Prostate gland (tissue), 2 donors: ENCODE results near the gene PPARA. TPM values are rescaled to one million over a fixed set of nuclear protein-coding genes. Genes with fewer than 3 reads are reported as not detected.
"Not testable (repeated sequence)": the region's sequence is repeated elsewhere in the genome, so short reads cannot be mapped to it uniquely, and the experiment has no call there.

Experiments used
- DNase-seq: peaks from one replicate; pipeline ENCODE4 v3.0.0-alpha.2; 2019; ENCODE audit warnings: low spot score
- H3K27ac ChIP-seq, 2 donors: fragments of 200-600 bp; sonication (generic); 2 replicates each; pipeline ENCODE4 v1.5.1; 2017 to 2019
- H3K27me3 ChIP-seq: fragments of 200-600 bp; sonication (generic); replicated peaks from 2 replicates; pipeline ENCODE4 v1.5.1; 2019; ENCODE audit not compliant: insufficient read depth
- H3K36me3 ChIP-seq, 2 donors: fragments of 200-600 bp; sonication (generic); 1 replicate in 1 of 2; 2 replicates in 1 of 2; pipeline versions ENCODE4 v1.5.1 to v1.8.1; 2017 to 2019
- H3K4me1 ChIP-seq: fragments of 200-600 bp; sonication (generic); replicated peaks from 2 replicates; pipeline ENCODE4 v1.5.1; 2019
- H3K4me3 ChIP-seq, 2 donors: fragments of 200-600 bp; sonication (generic); 2 replicates each; pipeline ENCODE4 v1.5.1; 2017 to 2019
- H3K9me3 ChIP-seq: fragments of 200-600 bp; sonication (generic); 2 replicates; pipeline ENCODE4 v1.5.1; 2017
- CTCF ChIP-seq, 4 experiments: fragments of 200-600 bp in 2 of 4; fragments of 450-650 bp in 2 of 4; sonication (generic) in 2 of 4; IDR thresholded peaks; 1 replicate in 3 of 4; 2 replicates in 1 of 4; pipeline ENCODE4 v1.5.1; 2016 to 2019; ENCODE audit warnings: antibody characterized with exemption in 4 of 4, mild to moderate bottlenecking in 2 of 4, moderate library complexity in 2 of 4
- POLR2A ChIP-seq: fragments of 450-650 bp; IDR thresholded peaks from one replicate; pipeline ENCODE4 v1.6.1; 2016; ENCODE audit warnings: antibody characterized with exemption, mild to moderate bottlenecking
- POLR2AphosphoS5 ChIP-seq: sonication (generic); formaldehyde crosslinking; IDR thresholded peaks from one replicate; pipeline ENCODE4 v1.6.1; 2017; ENCODE audit warnings: antibody characterized with exemption
- WGBS: methylation state at CpG from one replicate; pipeline ENCODE4 v1.1.5; 2018; 5-methylcytosine and 5-hydroxymethylcytosine counted together
- intact Hi-C: fragments of 100-400 bp; cut with DNase I; formaldehyde crosslinking; loops from one replicate; pipeline ENCODE4 v1.14.2; 2022
- total RNA-seq, 2 donors: library from RNA; depleted of rRNA; stranded (reverse); fragments of >200 nt; gene quantifications; one replicate each; pipeline ENCODE4 v1.1.0, GENCODE V29; 2016

PPARA gene
- total RNA-seq, 2 donors from 2014 or later, result 21.2 to 27.3 TPM

GRCh38 chr22:46195487-46196165, 45.3 kb downstream of the PPARA start:
- intact Hi-C loops, result no loop called here
- no peak overlapping the region for H3K27ac ChIP-seq
- peak; percentile 26 for TF ChIP-seq POLR2AphosphoS5
- no peak for TF ChIP-seq POLR2A
- no peaks in the 10 kb centered on the region for H3K4me1 ChIP-seq
- no peaks in the 10 kb centered on the region for H3K27me3 ChIP-seq
- H3K4me3 ChIP-seq, result no peak overlapping the region
- DNase-seq, result no peak
- 81% methylated on average over 18 of the region's 18 CpGs for WGBS
- H3K36me3 ChIP-seq, result no peaks in the 10 kb centered on the region
- H3K9me3 ChIP-seq, result no peaks in the 10 kb centered on the region

- no peaks in the 10 kb centered on the region for H3K36me3 ChIP-seq
- H3K4me1 ChIP-seq, result no peaks in the 10 kb centered on the region
- no peak overlapping the region for H3K4me3 ChIP-seq
- peak; percentile 31 for DNase-seq
- intact Hi-C loops, result no loop called here
- WGBS, result 64% methylated on average over 8 of the region's 8 CpGs
- no peaks in the 10 kb centered on the region for H3K9me3 ChIP-seq
- H3K27me3 ChIP-seq, result no peaks in the 10 kb centered on the region
- H3K27ac ChIP-seq, result no peak overlapping the region
- TF ChIP-seq POLR2A (no peak), POLR2AphosphoS5 (peak; percentile 16)
Observed at GRCh38 chr22:46196278-46196677, 46.0 kb downstream of the PPARA start.

- H3K4me3 ChIP-seq, result no peak overlapping the region
- DNase-seq, result no peak
- intact Hi-C loops, result no loop called here
- H3K27ac ChIP-seq, result no peak overlapping the region
- 92% methylated on average over 18 of the region's 18 CpGs for WGBS
- no peaks in the 10 kb centered on the region for H3K9me3 ChIP-seq
- H3K36me3 ChIP-seq, result no peaks in the 10 kb centered on the region
- TF ChIP-seq POLR2AphosphoS5 (no peak), CTCF (IDR thresholded peaks at IDR 0.05) (no peak), POLR2A (no peak)
- no peaks in the 10 kb centered on the region for H3K27me3 ChIP-seq
- H3K4me1 ChIP-seq, result no peaks in the 10 kb centered on the region
Observed at GRCh38 chr22:46198274-46198673, 47.9 kb downstream of the PPARA start.

GRCh38 chr22:46198806-46199205, 48.5 kb downstream of the PPARA start:
- H3K27ac ChIP-seq, H3K4me1 ChIP-seq, H3K36me3 ChIP-seq, H3K9me3 ChIP-seq, H3K27me3 ChIP-seq, DNase-seq, intact Hi-C loops, H3K4me3 ChIP-seq: not testable (repeated sequence)
- 90% methylated on average over 18 of the region's 18 CpGs for WGBS

GRCh38 chr22:46201059-46201757, 50.9 kb downstream of the PPARA start:
- no peak for DNase-seq
- WGBS, result 59% methylated on average over 17 of the region's 17 CpGs
- Histone ChIP-seq H3K27ac (no peak overlapping the region), H3K36me3 (no peaks in the 10 kb centered on the region), H3K9me3 (no peaks in the 10 kb centered on the region), H3K4me1 (no peaks in the 10 kb centered on the region), H3K4me3 (no peak overlapping the region), H3K27me3 (no peaks in the 10 kb centered on the region)
- TF ChIP-seq POLR2AphosphoS5, result no peak
- no peak for TF ChIP-seq CTCF (IDR thresholded peaks at IDR 0.05)
- no peak for TF ChIP-seq POLR2A
- intact Hi-C loops, result no loop called here

- no peaks in the 10 kb centered on the region for H3K27me3 ChIP-seq
- no peaks in the 10 kb centered on the region for H3K4me1 ChIP-seq
- no peak for DNase-seq
- no peaks in the 10 kb centered on the region for H3K9me3 ChIP-seq
- TF ChIP-seq POLR2AphosphoS5 (no peak), POLR2A (no peak), CTCF (IDR thresholded peaks at IDR 0.05) (no peak)
- no peak overlapping the region for H3K4me3 ChIP-seq
- H3K36me3 ChIP-seq, result no peaks in the 10 kb centered on the region
- no peak overlapping the region for H3K27ac ChIP-seq
- intact Hi-C loops, result no loop called here
- 82% methylated on average over 12 of the region's 12 CpGs for WGBS
Observed at GRCh38 chr22:46202897-46203600, 52.7 kb downstream of the PPARA start.
